ENCODE data around the gene PARP16. TPM values are rescaled to one million over a fixed set of nuclear protein-coding genes. Genes with fewer than 3 reads are reported as not detected.

Gene PARP16
- polyA plus RNA-seq: 10 to 100 TPM in 1 of 4 donors, 1 to 10 TPM in 3; 6.5 to 14.2 (median 9.0) TPM
- long read RNA-seq, donor 1: 0 reads
- long read RNA-seq, donor 2: 0 reads
- long read RNA-seq, donor 3: 0 reads
- long read RNA-seq, donor 4: 0 reads
- long read RNA-seq, donor 5: 0 reads
- long read RNA-seq, donor 6, partial matches to known transcripts: 0 of 1 reads
- long read RNA-seq, donor 6, other reads (novel, unspliced or antisense): 0 of 1 reads
- long read RNA-seq, donor 7, partial matches to known transcripts: 0 of 4 reads
- long read RNA-seq, donor 7, other reads (novel, unspliced or antisense): 0 of 4 reads
- long read RNA-seq, donor 8, partial matches to known transcripts: 0 of 1 reads
- long read RNA-seq, donor 8, other reads (novel, unspliced or antisense): 0 of 1 reads
- long read RNA-seq, donor 9, partial matches to known transcripts: 0 of 1 reads
- long read RNA-seq, donor 9, other reads (novel, unspliced or antisense): 0 of 1 reads
- long read RNA-seq, donor 10, partial matches to known transcripts: 0 of 1 reads
- long read RNA-seq, donor 10, other reads (novel, unspliced or antisense): 0 of 1 reads

GRCh38 chr15:65286704-65287519 is at the start of gene PARP16:
Gene PARP16 (minus strand): TSS chr15:65286883. CDS start chr15:65286426, 457 bp downstream.
- Histone ChIP-seq H3K4me1 (ENCODE audit: control insufficient read depth in 3 of 3, insufficient read depth in 2 of 3, low read depth in 1 of 3, low read length in 2 of 3) (peaks cover 0 to 14% (median 0%) of the 10 kb centered on the region in 3 donors), H3K36me3 (ENCODE audit: control insufficient read depth in 3 of 3, insufficient read depth in 2 of 3, low read depth in 1 of 3, low read length in 3 of 3) (peaks cover 0 to 16% (median 0%) of the 10 kb centered on the region in 3 donors), H3K9me3 (ENCODE audit: control insufficient read depth in 2 of 2, insufficient read depth in 1 of 2, low read depth in 1 of 2, low read length in 1 of 2) (no peaks in the 10 kb centered on the region), H3K4me3 (ENCODE audit: low read depth in 1 of 3, low read length in 3 of 3) (peak within 1 kb of the TSS; percentile 74 to 88 (median 85)), H3K27me3 (ENCODE audit: control insufficient read depth in 3 of 3, insufficient read depth in 3 of 3, low read length in 3 of 3) (no peaks in the 10 kb centered on the region), H3K27ac (ENCODE audit: low read depth in 1 of 3, low read length in 2 of 3) (peak within 1 kb of the TSS; percentile 87 to 94 (median 91))
- FAIRE-seq (no peak), DNase-seq (peak; percentile 90 to 96)
- WGBS, 3 donors: 2 to 4% (median 4%) methylated on average over 24 to 62 of the region's 62 CpGs

GRCh38 chr15:65335278-65336055 is 48.8 kb upstream of the PARP16 start:
- no peak for DNase-seq

GRCh38 chr15:65334586-65335231 is 48.0 kb upstream of the PARP16 start:
- H3K9me3 ChIP-seq (ENCODE audit: control insufficient read depth in 2 of 2, insufficient read depth in 1 of 2, low read depth in 1 of 2, low read length in 1 of 2): no peaks in the 10 kb centered on the region
- peaks cover 0 to 3% (median 0%) of the 10 kb centered on the region in 3 donors for H3K36me3 ChIP-seq (ENCODE audit: control insufficient read depth in 3 of 3, insufficient read depth in 2 of 3, low read depth in 1 of 3, low read length in 3 of 3)
- no peak for FAIRE-seq
- H3K4me1 ChIP-seq (ENCODE audit: control insufficient read depth in 3 of 3, insufficient read depth in 2 of 3, low read depth in 1 of 3, low read length in 2 of 3): peaks cover 0 to 4% (median 0%) of the 10 kb centered on the region in 3 donors
- DNase-seq: no peak
- H3K27ac ChIP-seq (ENCODE audit: low read depth in 1 of 3, low read length in 2 of 3): no peak overlapping the region
- H3K4me3 ChIP-seq (ENCODE audit: low read depth in 1 of 3, low read length in 3 of 3): no peak overlapping the region
- H3K27me3 ChIP-seq (ENCODE audit: control insufficient read depth in 3 of 3, insufficient read depth in 3 of 3, low read length in 3 of 3): no peaks in the 10 kb centered on the region
- 57 to 66% (median 66%) methylated on average over 19 to 20 of the region's 20 CpGs for WGBS, 3 donors

More at GRCh38 chr15:65335278-65336055, 48.8 kb upstream of the PARP16 start:
- H3K4me3 ChIP-seq (ENCODE audit: low read depth in 1 of 3, low read length in 3 of 3): no peak overlapping the region
- H3K36me3 ChIP-seq (ENCODE audit: control insufficient read depth in 3 of 3, insufficient read depth in 2 of 3, low read depth in 1 of 3, low read length in 3 of 3): no peaks in the 10 kb centered on the region
- no peaks in the 10 kb centered on the region for H3K27me3 ChIP-seq (ENCODE audit: control insufficient read depth in 3 of 3, insufficient read depth in 3 of 3, low read length in 3 of 3)
- H3K27ac ChIP-seq (ENCODE audit: low read depth in 1 of 3, low read length in 2 of 3): no peak overlapping the region
- H3K4me1 ChIP-seq (ENCODE audit: control insufficient read depth in 3 of 3, insufficient read depth in 2 of 3, low read depth in 1 of 3, low read length in 2 of 3): peaks cover 0 to 12% (median 0%) of the 10 kb centered on the region in 3 donors
- WGBS, 3 donors: 82 to 92% (median 86%) methylated on average over 19 of the region's 19 CpGs
- no peaks in the 10 kb centered on the region for H3K9me3 ChIP-seq (ENCODE audit: control insufficient read depth in 2 of 2, insufficient read depth in 1 of 2, low read depth in 1 of 2, low read length in 1 of 2)
- FAIRE-seq: no peak

- peaks cover 0 to 8% (median 0%) of the 10 kb centered on the region in 3 donors for H3K36me3 ChIP-seq (ENCODE audit: control insufficient read depth in 3 of 3, insufficient read depth in 2 of 3, low read depth in 1 of 3, low read length in 3 of 3)
- no peaks in the 10 kb centered on the region for H3K9me3 ChIP-seq (ENCODE audit: control insufficient read depth in 2 of 2, insufficient read depth in 1 of 2, low read depth in 1 of 2, low read length in 1 of 2)
- no peaks in the 10 kb centered on the region for H3K27me3 ChIP-seq (ENCODE audit: control insufficient read depth in 3 of 3, insufficient read depth in 3 of 3, low read length in 3 of 3)
- no peak overlapping the region for H3K27ac ChIP-seq (ENCODE audit: low read depth in 1 of 3, low read length in 2 of 3)
- H3K4me1 ChIP-seq (ENCODE audit: control insufficient read depth in 3 of 3, insufficient read depth in 2 of 3, low read depth in 1 of 3, low read length in 2 of 3): no peaks in the 10 kb centered on the region
- DNase-seq (no peak), FAIRE-seq (no peak)
- 63 to 73% (median 67%) methylated on average over 5 of the region's 5 CpGs for WGBS, 3 donors
- no peak overlapping the region for H3K4me3 ChIP-seq (ENCODE audit: low read depth in 1 of 3, low read length in 3 of 3)
These were observed 47.2 kb upstream of the PARP16 start for GRCh38 chr15:65333856-65334255.

GRCh38 chr15:65333148-65333820 is 46.6 kb upstream of the PARP16 start:
- Histone ChIP-seq H3K4me3 (ENCODE audit: low read depth in 1 of 3, low read length in 3 of 3) (no peak overlapping the region), H3K27ac (ENCODE audit: low read depth in 1 of 3, low read length in 2 of 3) (no peak overlapping the region), H3K36me3 (ENCODE audit: control insufficient read depth in 3 of 3, insufficient read depth in 2 of 3, low read depth in 1 of 3, low read length in 3 of 3) (peaks cover 0 to 10% (median 0%) of the 10 kb centered on the region in 3 donors), H3K9me3 (ENCODE audit: control insufficient read depth in 2 of 2, insufficient read depth in 1 of 2, low read depth in 1 of 2, low read length in 1 of 2) (no peaks in the 10 kb centered on the region), H3K4me1 (ENCODE audit: control insufficient read depth in 3 of 3, insufficient read depth in 2 of 3, low read depth in 1 of 3, low read length in 2 of 3) (no peaks in the 10 kb centered on the region), H3K27me3 (ENCODE audit: control insufficient read depth in 3 of 3, insufficient read depth in 3 of 3, low read length in 3 of 3) (no peaks in the 10 kb centered on the region)
- 74 to 80% (median 75%) methylated on average over 16 of the region's 16 CpGs for WGBS, 3 donors
- FAIRE-seq (no peak), DNase-seq (no peak)

GRCh38 chr15:65332391-65333147 is 45.9 kb upstream of the PARP16 start:
- H3K4me1 ChIP-seq (ENCODE audit: control insufficient read depth in 3 of 3, insufficient read depth in 2 of 3, low read depth in 1 of 3, low read length in 2 of 3): no peaks in the 10 kb centered on the region
- DNase-seq (no peak), FAIRE-seq (no peak)
- peaks cover 0 to 10% (median 0%) of the 10 kb centered on the region in 3 donors for H3K36me3 ChIP-seq (ENCODE audit: control insufficient read depth in 3 of 3, insufficient read depth in 2 of 3, low read depth in 1 of 3, low read length in 3 of 3)
- no peak overlapping the region for H3K4me3 ChIP-seq (ENCODE audit: low read depth in 1 of 3, low read length in 3 of 3)
- 70 to 84% (median 78%) methylated on average over 27 to 31 of the region's 31 CpGs for WGBS, 3 donors
- H3K27ac ChIP-seq (ENCODE audit: low read depth in 1 of 3, low read length in 2 of 3): no peak overlapping the region
- no peaks in the 10 kb centered on the region for H3K27me3 ChIP-seq (ENCODE audit: control insufficient read depth in 3 of 3, insufficient read depth in 3 of 3, low read length in 3 of 3)
- no peaks in the 10 kb centered on the region for H3K9me3 ChIP-seq (ENCODE audit: control insufficient read depth in 2 of 2, insufficient read depth in 1 of 2, low read depth in 1 of 2, low read length in 1 of 2)

GRCh38 chr15:65331811-65332210 is 45.1 kb upstream of the PARP16 start:
- FAIRE-seq: no peak
- no peak for DNase-seq

More at GRCh38 chr15:65331811-65332210, 45.1 kb upstream of the PARP16 start:
- no peak overlapping the region for H3K27ac ChIP-seq (ENCODE audit: low read depth in 1 of 3, low read length in 2 of 3)
- 45 to 84% (median 72%) methylated on average over 6 of the region's 7 CpGs for WGBS, 3 donors
- no peaks in the 10 kb centered on the region for H3K27me3 ChIP-seq (ENCODE audit: control insufficient read depth in 3 of 3, insufficient read depth in 3 of 3, low read length in 3 of 3)
- no peaks in the 10 kb centered on the region for H3K9me3 ChIP-seq (ENCODE audit: control insufficient read depth in 2 of 2, insufficient read depth in 1 of 2, low read depth in 1 of 2, low read length in 1 of 2)
- no peak overlapping the region for H3K4me3 ChIP-seq (ENCODE audit: low read depth in 1 of 3, low read length in 3 of 3)
- H3K4me1 ChIP-seq (ENCODE audit: control insufficient read depth in 3 of 3, insufficient read depth in 2 of 3, low read depth in 1 of 3, low read length in 2 of 3): no peaks in the 10 kb centered on the region
- peaks cover 0 to 10% (median 0%) of the 10 kb centered on the region in 3 donors for H3K36me3 ChIP-seq (ENCODE audit: control insufficient read depth in 3 of 3, insufficient read depth in 2 of 3, low read depth in 1 of 3, low read length in 3 of 3)

Measured in small intestine (tissue), 16 donors.